HCT116 (cell line): ENCODE results near the gene MIS18A. TPM values are rescaled to one million over a fixed set of nuclear protein-coding genes. Genes with fewer than 3 reads are reported as not detected.

Experiments used
- ATAC-seq: fragments of 200-7000 bp; cut with Tn5 transposase; 2 replicates; pipeline ENCODE4 v1.9.1; 2020; ENCODE audit warnings: mild to moderate bottlenecking, moderate library complexity
- BruUV-seq: library from RNA; stranded (reverse); fragments of 400-500 nt; replicated peaks from 2 replicates; lab custom pipeline; 2021; lab: Mats Ljungman, UMichigan
- CTCF ChIA-PET: fragments of 300-600 bp; sonication (Branson Sonifier 250); formaldehyde crosslinking; loops from one replicate; lab custom pipeline; 2021; ENCODE audit warnings: antibody characterized with exemption; lab: Charles Lee
- POLR2A ChIA-PET: fragments of 300-600, 350-600 bp; sonication (Branson Sonifier 250); formaldehyde crosslinking; loops from one replicate; lab custom pipeline; 2021; ENCODE audit warnings: antibody characterized with exemption; lab: Charles Lee
- RAD21 ChIA-PET, 2 experiments: fragments of 300-600 bp; sonication (Branson Sonifier 250); formaldehyde crosslinking; loops; one replicate each; lab custom pipeline; 2023; ENCODE audit warnings: low total read pairs in 2 of 2; ENCODE audit not compliant: uncharacterized antibody in 2 of 2, unreplicated experiment in 2 of 2, low non-redundant PET in 1 of 2; lab: Charles Lee
- DNase-seq: peaks from one replicate; pipeline ENCODE4 v3.0.0-alpha.2; 2010; ENCODE audit warnings: low read depth, low spot score
- H2AFZ ChIP-seq: fragments of 200-600 bp; shearing (Covaris generic), sonication (generic); 2 replicates; pipeline ENCODE4 v1.6.1; 2017; ENCODE audit warnings: low read depth, mixed run types, mixed read lengths, antibody characterized with exemption, low read length; ENCODE audit not compliant: poor library complexity, severe bottlenecking
- H3K27ac ChIP-seq: 2 replicates; pipeline ENCODE4 v1.5.1; 2012; ENCODE audit warnings: low read depth, low read length
- H3K27me3 ChIP-seq: fragments of 200-600 bp; sonication (generic); 2 replicates; pipeline ENCODE4 v1.6.1; 2016; ENCODE audit warnings: mixed run types, low read length, mixed read lengths; ENCODE audit not compliant: insufficient read depth
- H3K36me3 ChIP-seq, 2 experiments: fragments of 200-500 bp in 1 of 2; fragments of 200-600 bp in 1 of 2; sonication (Bioruptor generic) in 1 of 2; sonication (generic) in 1 of 2; 2 replicates each; pipeline versions ENCODE4 v1.5.1 to v1.6.1; 2014 to 2016; ENCODE audit warnings: low read length in 2 of 2, inconsistent platforms in 1 of 2, mixed read lengths in 1 of 2, mixed run types in 1 of 2; ENCODE audit not compliant: insufficient read depth in 2 of 2, control insufficient read depth in 1 of 2
- H3K4me1 ChIP-seq, 2 experiments: fragments of 200-600 bp in 1 of 2; sonication (generic) in 1 of 2; 2 replicates each; pipeline versions ENCODE4 v1.5.1 to v1.6.1; 2012 to 2017; ENCODE audit warnings: low read length in 2 of 2, inconsistent platforms in 1 of 2, mild to moderate bottlenecking in 1 of 2, mixed read lengths in 1 of 2, mixed run types in 1 of 2, moderate library complexity in 1 of 2; ENCODE audit not compliant: insufficient read depth in 2 of 2, control insufficient read depth in 1 of 2
- H3K4me2 ChIP-seq: fragments of 200-600 bp; sonication (generic); 2 replicates; pipeline ENCODE4 v1.6.1; 2017; ENCODE audit warnings: mixed run types, low read length, mixed read lengths
- H3K4me3 ChIP-seq, 2 experiments: fragments of 200-600 bp in 1 of 2; sonication (generic) in 1 of 2; replicated peaks in 1 of 2; 2 replicates each; pipeline ENCODE4 v1.5.1; 2011 to 2016; ENCODE audit warnings: low read length in 2 of 2, control low read depth in 1 of 2, low read depth in 1 of 2, mild to moderate bottlenecking in 1 of 2, mixed read lengths in 1 of 2, mixed run types in 1 of 2
- H3K79me2 ChIP-seq: fragments of 200-600 bp; sonication (generic); 2 replicates; pipeline ENCODE4 v1.6.1; 2017; ENCODE audit warnings: mild to moderate bottlenecking, mixed run types, low read length, moderate library complexity, mixed read lengths; ENCODE audit not compliant: insufficient read depth
- H3K9ac ChIP-seq: fragments of 200-600 bp; sonication (generic); 2 replicates; pipeline ENCODE4 v1.6.1; 2016; ENCODE audit warnings: low read length, mixed read lengths
- H3K9me2 ChIP-seq: fragments of 200-600 bp; sonication (generic), shearing (Covaris generic); 2 replicates; pipeline ENCODE4 v1.6.1; 2017; ENCODE audit warnings: mixed run types, mild to moderate bottlenecking, moderate library complexity; ENCODE audit not compliant: insufficient read depth
- H3K9me3 ChIP-seq, 2 experiments: fragments of 200-500 bp in 1 of 2; fragments of 200-600 bp in 1 of 2; sonication (Bioruptor generic) in 1 of 2; sonication (generic) in 1 of 2; 2 replicates each; pipeline ENCODE4 v1.6.1; 2014 to 2017; ENCODE audit warnings: low read length in 2 of 2, mixed read lengths in 2 of 2, inconsistent platforms in 1 of 2, low read depth in 1 of 2, mild to moderate bottlenecking in 1 of 2, mixed run types in 1 of 2, moderate library complexity in 1 of 2; ENCODE audit not compliant: control insufficient read depth in 1 of 2, insufficient read depth in 1 of 2
- H4K20me1 ChIP-seq: fragments of 200-600 bp; sonication (generic), shearing (Covaris generic); 2 replicates; pipeline ENCODE4 v1.6.1; 2017; ENCODE audit warnings: mixed run types, mild to moderate bottlenecking, moderate library complexity; ENCODE audit not compliant: insufficient read depth
- ATF3 ChIP-seq: IDR thresholded peaks from 2 replicates; pipeline ENCODE4 v1.6.1; 2012
- CBX3 ChIP-seq: IDR thresholded peaks from 2 replicates; pipeline ENCODE4 v1.6.1; 2012; ENCODE audit warnings: low read depth
- EGR1 ChIP-seq: IDR thresholded peaks from 2 replicates; pipeline ENCODE4 v1.6.1; 2012; ENCODE audit warnings: low read depth
- ELF1 ChIP-seq: IDR thresholded peaks from 2 replicates; pipeline ENCODE4 v1.6.1; 2012; ENCODE audit warnings: low read depth, borderline replicate concordance
- EZH2 ChIP-seq: fragments of 200-600 bp; sonication (generic); IDR thresholded peaks from 2 replicates; pipeline ENCODE4 v1.6.1; 2017; ENCODE audit warnings: antibody characterized with exemption, mixed run types
- JUND ChIP-seq: IDR thresholded peaks from 2 replicates; pipeline ENCODE4 v1.6.1; 2012
- POLR2A ChIP-seq: IDR thresholded peaks from 2 replicates; pipeline ENCODE4 v1.7.0; 2011; ENCODE audit warnings: borderline replicate concordance; ENCODE audit not compliant: insufficient read depth, insufficient read length; ENCODE audit errors: extremely low read depth
- SP1 ChIP-seq: IDR thresholded peaks from 2 replicates; pipeline ENCODE4 v1.6.1; 2012; ENCODE audit warnings: low read depth
- ZFX ChIP-seq: fragments of 450-650 bp; IDR thresholded peaks from 2 replicates; pipeline ENCODE4 v1.6.1; 2017
- intact Hi-C: fragments of 100-400 bp; cut with micrococcal nuclease; formaldehyde crosslinking; loops from 2 replicates; pipeline ENCODE4 v1.10.0; 2022
- total RNA-seq: library from RNA; stranded (reverse); gene quantifications from one replicate; pipeline ENCODE4 v1.2.1, GENCODE V29; 2021; ENCODE audit not compliant: unreplicated experiment
- TF ChIP-seq, protein P1 (sequence below): IDR thresholded peaks from 2 replicates; pipeline ENCODE4 v1.6.1; 2012; ENCODE audit warnings: low read depth

The MIS18A gene
- total RNA-seq, 1 experiment from 2014 or later: 30.0 TPM

DNA sequence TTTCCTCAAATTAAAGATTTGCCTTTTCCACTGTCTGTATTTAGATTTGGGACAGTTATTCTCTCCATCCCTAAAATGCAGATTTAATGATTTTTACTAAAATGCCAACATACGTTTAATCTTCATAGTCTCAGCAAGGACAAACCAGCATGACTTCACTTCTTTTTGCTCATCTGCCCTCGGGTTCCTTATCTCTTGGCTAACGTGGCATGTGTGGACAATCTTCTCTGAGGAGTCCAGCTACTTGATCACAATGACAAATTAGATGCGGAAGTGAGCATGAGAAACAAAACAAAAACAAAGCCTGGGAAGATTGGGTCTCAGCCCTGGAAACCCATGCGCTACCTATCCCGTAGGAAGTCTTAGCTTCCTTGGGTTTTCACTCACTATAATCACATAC, 20.8 kb upstream of the MIS18A start:
- ATAC-seq (no peak), DNase-seq (no peak)
- Histone ChIP-seq H3K9ac (no peak overlapping the region), H3K79me2 (no peaks in the 10 kb centered on the region), H4K20me1 (no peaks in the 10 kb centered on the region), H3K27me3 (no peaks in the 10 kb centered on the region), H2AFZ (no peak overlapping the region), H3K4me2 (no peak overlapping the region), H3K4me3 (no peak overlapping the region), H3K9me2 (no peaks in the 10 kb centered on the region), H3K9me3 (no peaks in the 10 kb centered on the region), H3K36me3 (peaks cover 0 to 10% of the 10 kb centered on the region in 2 experiments; a peak in 2 of 4 replicates), H3K4me1 (no peaks in the 10 kb centered on the region), H3K27ac (no peak overlapping the region)
- BruUV-seq: no TSS peak
- ChIA-PET POLR2A (no interaction called here), RAD21 (no interaction called here), CTCF (no interaction called here)
- intact Hi-C loops: no loop called here
- TF ChIP-seq SP1: no peak
- TF ChIP-seq ATF3: no peak
- no peak for TF ChIP-seq EGR1
- no peak for TF ChIP-seq JUND
- TF ChIP-seq POLR2A: no peak
- no peak for TF ChIP-seq ELF1
- TF ChIP-seq, protein P1, sequence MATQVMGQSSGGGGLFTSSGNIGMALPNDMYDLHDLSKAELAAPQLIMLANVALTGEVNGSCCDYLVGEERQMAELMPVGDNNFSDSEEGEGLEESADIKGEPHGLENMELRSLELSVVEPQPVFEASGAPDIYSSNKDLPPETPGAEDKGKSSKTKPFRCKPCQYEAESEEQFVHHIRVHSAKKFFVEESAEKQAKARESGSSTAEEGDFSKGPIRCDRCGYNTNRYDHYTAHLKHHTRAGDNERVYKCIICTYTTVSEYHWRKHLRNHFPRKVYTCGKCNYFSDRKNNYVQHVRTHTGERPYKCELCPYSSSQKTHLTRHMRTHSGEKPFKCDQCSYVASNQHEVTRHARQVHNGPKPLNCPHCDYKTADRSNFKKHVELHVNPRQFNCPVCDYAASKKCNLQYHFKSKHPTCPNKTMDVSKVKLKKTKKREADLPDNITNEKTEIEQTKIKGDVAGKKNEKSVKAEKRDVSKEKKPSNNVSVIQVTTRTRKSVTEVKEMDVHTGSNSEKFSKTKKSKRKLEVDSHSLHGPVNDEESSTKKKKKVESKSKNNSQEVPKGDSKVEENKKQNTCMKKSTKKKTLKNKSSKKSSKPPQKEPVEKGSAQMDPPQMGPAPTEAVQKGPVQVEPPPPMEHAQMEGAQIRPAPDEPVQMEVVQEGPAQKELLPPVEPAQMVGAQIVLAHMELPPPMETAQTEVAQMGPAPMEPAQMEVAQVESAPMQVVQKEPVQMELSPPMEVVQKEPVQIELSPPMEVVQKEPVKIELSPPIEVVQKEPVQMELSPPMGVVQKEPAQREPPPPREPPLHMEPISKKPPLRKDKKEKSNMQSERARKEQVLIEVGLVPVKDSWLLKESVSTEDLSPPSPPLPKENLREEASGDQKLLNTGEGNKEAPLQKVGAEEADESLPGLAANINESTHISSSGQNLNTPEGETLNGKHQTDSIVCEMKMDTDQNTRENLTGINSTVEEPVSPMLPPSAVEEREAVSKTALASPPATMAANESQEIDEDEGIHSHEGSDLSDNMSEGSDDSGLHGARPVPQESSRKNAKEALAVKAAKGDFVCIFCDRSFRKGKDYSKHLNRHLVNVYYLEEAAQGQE: no peak
- TF ChIP-seq CBX3: no peak
- TF ChIP-seq ZFX: no peak
- TF ChIP-seq EZH2: no peak
